Naive B cell (primary cell): ENCODE results near the gene MYO5A. TPM values are rescaled to one million over a fixed set of nuclear protein-coding genes. Genes with fewer than 3 reads are reported as not detected.

Experiments used
- ATAC-seq, 2 donors: fragments of 150-1000 bp; cut with Tn5 transposase; 2 replicates each; pipeline ENCODE4 v1.10.0; 2021; ENCODE audit warnings: low read depth in 2 of 2, mild to moderate bottlenecking in 2 of 2, moderate library complexity in 2 of 2
- DNase-seq: peaks from one replicate; pipeline ENCODE4 v3.0.0; 2022
- H3K27ac Mint-ChIP-seq, 6 donors: one replicate each; pipeline ENCODE4 v1.8.0; 2020 to 2022; ENCODE audit warnings: mild to moderate bottlenecking in 6 of 6, mixed read lengths in 6 of 6, moderate library complexity in 5 of 6, inconsistent platforms in 2 of 6
- H3K27me3 Mint-ChIP-seq, 3 donors: one replicate each; pipeline ENCODE4 v1.8.0; 2021 to 2022; ENCODE audit warnings: mixed read lengths in 3 of 3, mild to moderate bottlenecking in 1 of 3
- H3K36me3 Mint-ChIP-seq, 2 donors: one replicate each; pipeline ENCODE4 v1.8.0; 2020 to 2022; ENCODE audit warnings: mixed read lengths in 2 of 2, inconsistent platforms in 1 of 2, mild to moderate bottlenecking in 1 of 2
- H3K4me1 Mint-ChIP-seq, 3 donors: one replicate each; pipeline ENCODE4 v1.8.0; 2020 to 2022; ENCODE audit warnings: mixed read lengths in 3 of 3, inconsistent platforms in 1 of 3, mild to moderate bottlenecking in 1 of 3, moderate library complexity in 1 of 3
- H3K4me3 Mint-ChIP-seq, 8 donors: one replicate each; pipeline ENCODE4 v1.8.0; 2020 to 2022; ENCODE audit warnings: mild to moderate bottlenecking in 8 of 8, mixed read lengths in 8 of 8, moderate library complexity in 8 of 8, inconsistent platforms in 2 of 8
- H3K9me3 Mint-ChIP-seq, 7 donors: one replicate each; pipeline ENCODE4 v1.8.0; 2020 to 2022; ENCODE audit warnings: mixed read lengths in 7 of 7, mild to moderate bottlenecking in 5 of 7, inconsistent platforms in 2 of 7, moderate library complexity in 1 of 7
- polyA plus RNA-seq, 6 donors: library from polyadenylated mRNA; unstranded; fragments of 300-500 nt; fragmentation: Illumina TruSeq; gene quantifications; one replicate each; pipeline ENCODE4 v1.2.3, GENCODE V29; 2021; ENCODE audit warnings: low read depth in 6 of 6

The MYO5A gene
- polyA plus RNA-seq, 6 donors from 2014 or later: 3.8 to 15.0 (median 9.3) TPM

DNA sequence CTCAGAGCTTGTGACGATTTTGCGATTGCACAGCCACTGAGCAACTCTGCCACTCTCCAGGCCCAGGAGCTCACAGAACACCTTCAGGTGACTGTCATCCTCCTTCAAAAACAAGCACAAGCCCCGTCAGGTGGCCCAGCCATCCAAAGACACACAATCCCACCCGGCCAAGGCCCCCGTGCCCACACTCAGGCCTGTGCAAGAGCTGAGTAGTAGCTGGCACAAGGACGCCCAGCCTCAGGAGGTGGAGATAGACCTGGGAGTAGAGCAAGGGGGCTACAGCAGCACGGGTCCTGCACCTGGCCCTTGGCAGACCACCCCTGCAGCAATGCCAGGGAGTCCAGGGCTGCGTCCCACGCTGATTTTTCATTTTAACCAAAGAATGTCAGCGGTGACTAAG, 267.7 kb downstream of the MYO5A start:
- Mint-ChIP-seq H3K27ac (peak overlapping the region in 5 of 6 donors; percentile 29 to 83 (median 67)), H3K4me1 (peaks cover 28 to 42% (median 38%) of the 10 kb centered on the region in 3 donors), H3K9me3 (no peaks in the 10 kb centered on the region), H3K4me3 (peak overlapping the region in 1 of 8 donors; percentile 29), H3K27me3 (no peaks in the 10 kb centered on the region), H3K36me3 (no peaks in the 10 kb centered on the region)
- DNase-seq: no peak
- no peak for ATAC-seq

DNA sequence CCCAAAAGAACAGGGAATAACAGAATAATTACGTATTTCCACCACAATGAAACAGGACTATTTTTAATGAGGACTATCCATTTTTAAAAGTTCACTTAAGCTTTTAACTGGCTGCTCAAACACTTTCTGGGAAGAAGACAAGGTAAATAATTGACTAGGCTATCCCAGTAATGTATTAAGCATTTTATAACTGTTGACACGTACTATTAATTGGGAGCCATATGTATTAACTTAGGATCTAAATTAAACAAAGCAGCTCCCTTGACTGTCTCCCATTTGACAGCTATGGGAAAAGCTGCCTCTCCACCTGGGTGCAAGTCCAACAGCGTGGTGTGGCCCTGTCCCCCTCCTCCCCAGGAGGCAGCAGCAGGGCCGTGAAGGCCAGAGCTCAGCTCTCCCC, 269.2 kb downstream of the MYO5A start:
- H3K27ac Mint-ChIP-seq: peak overlapping the region in 1 of 6 donors; percentile 44

DNA sequence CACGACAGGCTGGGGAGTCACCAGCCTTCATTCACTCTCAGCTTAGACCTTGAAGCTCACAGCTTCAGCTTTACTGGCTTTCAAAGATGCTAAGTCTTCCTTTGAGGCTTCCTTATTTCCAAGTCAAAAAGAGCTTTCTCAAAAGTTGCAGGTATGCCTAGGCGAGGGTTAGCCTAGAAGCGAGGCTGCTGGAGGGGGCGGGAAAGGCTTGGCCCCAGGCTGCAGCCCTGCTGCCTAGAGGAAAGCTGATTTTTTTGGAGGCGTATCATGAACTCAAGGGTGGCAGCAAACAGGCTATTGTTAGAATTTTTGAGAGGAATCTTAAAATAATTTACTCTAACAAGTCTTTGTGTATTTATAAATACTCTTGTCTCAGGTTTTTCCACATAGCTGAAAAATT, 270.2 kb downstream of the MYO5A start:
- Mint-ChIP-seq H3K36me3 (no peaks in the 10 kb centered on the region), H3K9me3 (no peaks in the 10 kb centered on the region), H3K4me1 (peaks cover 40 to 51% (median 48%) of the 10 kb centered on the region in 3 donors), H3K27me3 (no peaks in the 10 kb centered on the region), H3K27ac (peak overlapping the region in 3 of 6 donors; percentile 44 to 78 (median 73)), H3K4me3 (no peak overlapping the region)
- DNase-seq (no peak), ATAC-seq (no peak)

More for the DNA sequence above, 269.2 kb downstream of the MYO5A start:
- Mint-ChIP-seq H3K4me1 (peaks cover 33 to 47% (median 42%) of the 10 kb centered on the region in 3 donors), H3K4me3 (no peak overlapping the region), H3K27me3 (no peaks in the 10 kb centered on the region), H3K9me3 (no peaks in the 10 kb centered on the region), H3K36me3 (no peaks in the 10 kb centered on the region)
- no peak for ATAC-seq
- DNase-seq: no peak

DNA sequence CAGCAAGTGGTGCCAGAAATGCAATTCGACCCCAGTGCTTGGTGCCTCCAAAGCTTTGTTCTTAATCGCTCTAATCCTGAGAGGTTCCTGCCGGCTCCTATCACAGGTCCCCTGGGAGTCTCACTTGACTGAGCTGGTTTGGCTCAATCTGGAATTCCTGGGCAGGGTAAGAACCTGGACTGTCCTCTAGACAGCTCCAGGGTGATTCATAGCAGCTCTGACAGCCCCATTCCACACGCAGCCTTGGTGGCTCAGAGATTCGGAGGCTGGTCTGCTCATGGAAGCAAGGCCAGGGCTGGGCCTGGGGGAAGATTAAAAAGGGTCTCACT, 271.0 kb downstream of the MYO5A start:
- Mint-ChIP-seq H3K27ac (no peak overlapping the region), H3K4me3 (no peak overlapping the region), H3K27me3 (no peaks in the 10 kb centered on the region), H3K36me3 (no peaks in the 10 kb centered on the region), H3K4me1 (peaks cover 33 to 44% (median 41%) of the 10 kb centered on the region in 3 donors), H3K9me3 (no peaks in the 10 kb centered on the region)
- DNase-seq: no peak
- no peak for ATAC-seq

Other genes starting within 250 kb of the MYO5A start
- under 1 TPM in 4 of 6 donors, not detected in 2; 0.08 to 0.32 (median 0.22) TPM for gene MYO5C, start 233.1 kb downstream of the MYO5A start, polyA plus RNA-seq
- gene ARPP19, start 40.1 kb upstream of the MYO5A start, polyA plus RNA-seq: 10 to 100 TPM; 48.6 to 73.3 (median 54.2) TPM
- gene ATOSA, start 150.5 kb upstream of the MYO5A start, polyA plus RNA-seq: 10 to 100 TPM; 15.7 to 38.0 (median 28.4) TPM